Upper lobe of left lung (tissue), 6 donors: ENCODE data around the gene ANKS1A. TPM values are rescaled to one million over a fixed set of nuclear protein-coding genes. Genes with fewer than 3 reads are reported as not detected.

Experiments
- ATAC-seq, 2 donors: fragments of 200-7000 bp; cut with Tn5 transposase; one replicate each; pipeline ENCODE4 v1.9.1; 2022; ENCODE audit warnings: mild to moderate bottlenecking in 2 of 2, moderate library complexity in 2 of 2; ENCODE audit not compliant: low FRiP score in 2 of 2
- DNase-seq, 2 donors: peaks; one replicate each; pipeline ENCODE4 v3.0.0-alpha.2; 2019 to 2020
- H3K27ac ChIP-seq, 4 donors: fragments of 200-600 bp; sonication (generic); one replicate each; pipeline ENCODE4 v1.5.1; 2016 to 2019
- H3K27me3 ChIP-seq, 4 donors: fragments of 200-600 bp; sonication (generic); one replicate each; pipeline ENCODE4 v1.5.1; 2017 to 2019
- H3K36me3 ChIP-seq, 4 donors: fragments of 200-600 bp; sonication (generic); one replicate each; pipeline ENCODE4 v1.5.1; 2016 to 2019
- H3K4me1 ChIP-seq, 4 donors: fragments of 200-600 bp; sonication (generic); one replicate each; pipeline ENCODE4 v1.5.1; 2018 to 2019
- H3K4me3 ChIP-seq, 4 donors: fragments of 200-600 bp; sonication (generic); one replicate each; pipeline ENCODE4 v1.5.1; 2017 to 2019; ENCODE audit warnings: mild to moderate bottlenecking in 2 of 4, moderate library complexity in 1 of 4
- H3K9me3 ChIP-seq, 4 donors: fragments of 200-600 bp; sonication (generic); one replicate each; pipeline ENCODE4 v1.5.1; 2018 to 2019
- EP300 ChIP-seq, 4 donors: sonication (generic); formaldehyde crosslinking; IDR thresholded peaks; one replicate each; pipeline ENCODE4 v1.5.1; 2017; ENCODE audit warnings: antibody characterized with exemption in 4 of 4, control low read depth in 2 of 4
- POLR2A ChIP-seq, 4 donors: fragments of 450-650 bp; IDR thresholded peaks; one replicate each; pipeline ENCODE4 v1.5.1; 2016 to 2017; ENCODE audit warnings: antibody characterized with exemption in 4 of 4, mild to moderate bottlenecking in 2 of 4
- POLR2AphosphoS5 ChIP-seq, 2 donors: sonication (generic); formaldehyde crosslinking; IDR thresholded peaks; one replicate each; pipeline ENCODE4 v1.5.1; 2017; ENCODE audit warnings: antibody characterized with exemption in 2 of 2
- WGBS, 2 donors: methylation state at CpG; one replicate each; pipeline ENCODE4 v1.1.5; 2017 to 2018; 5-methylcytosine and 5-hydroxymethylcytosine counted together
- total RNA-seq, 6 donors: library from RNA; depleted of rRNA in 4 of 6; stranded (reverse); fragments of >200 nt in 4 of 6; gene quantifications; one replicate each; pipeline versions ENCODE4 v1.1.0 to v1.2.1, GENCODE V29; 2016 to 2021
- TF ChIP-seq, protein P1 (sequence below), 6 experiments: fragments of 450-650 bp in 4 of 6; fragments of 200-600 bp in 2 of 6; sonication (generic) in 2 of 6; IDR thresholded peaks; one replicate each; pipeline ENCODE4 v1.5.1; 2016 to 2019; ENCODE audit warnings: antibody characterized with exemption in 6 of 6
- donor health status: DM: no; HTN: no; CAD: no; lungs with moderate emphysema.
- donor health status: DM: no; HTN: yes; CAD: no; lungs with severe emphysema.

ANKS1A gene
- total RNA-seq, 6 donors from 2014 or later, result 47.2 to 85.3 (median 53.5) TPM

- Histone ChIP-seq H3K36me3 (no peaks in the 10 kb centered on the region), H3K9me3 (no peaks in the 10 kb centered on the region), H3K4me1 (peaks cover 29 to 55% (median 32%) of the 10 kb centered on the region in 4 donors), H3K4me3 (peak overlapping the region; percentile 87 to 94 (median 91)), H3K27ac (peak overlapping the region; percentile 86 to 93 (median 90)), H3K27me3 (no peaks in the 10 kb centered on the region)
- DNase-seq (no peak), ATAC-seq (no peak)
- TF ChIP-seq, protein P1, sequence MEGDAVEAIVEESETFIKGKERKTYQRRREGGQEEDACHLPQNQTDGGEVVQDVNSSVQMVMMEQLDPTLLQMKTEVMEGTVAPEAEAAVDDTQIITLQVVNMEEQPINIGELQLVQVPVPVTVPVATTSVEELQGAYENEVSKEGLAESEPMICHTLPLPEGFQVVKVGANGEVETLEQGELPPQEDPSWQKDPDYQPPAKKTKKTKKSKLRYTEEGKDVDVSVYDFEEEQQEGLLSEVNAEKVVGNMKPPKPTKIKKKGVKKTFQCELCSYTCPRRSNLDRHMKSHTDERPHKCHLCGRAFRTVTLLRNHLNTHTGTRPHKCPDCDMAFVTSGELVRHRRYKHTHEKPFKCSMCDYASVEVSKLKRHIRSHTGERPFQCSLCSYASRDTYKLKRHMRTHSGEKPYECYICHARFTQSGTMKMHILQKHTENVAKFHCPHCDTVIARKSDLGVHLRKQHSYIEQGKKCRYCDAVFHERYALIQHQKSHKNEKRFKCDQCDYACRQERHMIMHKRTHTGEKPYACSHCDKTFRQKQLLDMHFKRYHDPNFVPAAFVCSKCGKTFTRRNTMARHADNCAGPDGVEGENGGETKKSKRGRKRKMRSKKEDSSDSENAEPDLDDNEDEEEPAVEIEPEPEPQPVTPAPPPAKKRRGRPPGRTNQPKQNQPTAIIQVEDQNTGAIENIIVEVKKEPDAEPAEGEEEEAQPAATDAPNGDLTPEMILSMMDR (IDR thresholded peaks at IDR 0.05), result no peak
- no peak for TF ChIP-seq POLR2A (IDR thresholded peaks at IDR 0.05)
- TF ChIP-seq EP300 (IDR thresholded peaks at IDR 0.05), result no peak
- TF ChIP-seq POLR2AphosphoS5 (IDR thresholded peaks at IDR 0.05), result no peak
- WGBS, 2 donors, result 1 to 2% methylated on average over 5 of the region's 5 CpGs
These were observed 570 bp upstream of the ANKS1A start for GRCh38 chr6:34888514-34888856.

DNA sequence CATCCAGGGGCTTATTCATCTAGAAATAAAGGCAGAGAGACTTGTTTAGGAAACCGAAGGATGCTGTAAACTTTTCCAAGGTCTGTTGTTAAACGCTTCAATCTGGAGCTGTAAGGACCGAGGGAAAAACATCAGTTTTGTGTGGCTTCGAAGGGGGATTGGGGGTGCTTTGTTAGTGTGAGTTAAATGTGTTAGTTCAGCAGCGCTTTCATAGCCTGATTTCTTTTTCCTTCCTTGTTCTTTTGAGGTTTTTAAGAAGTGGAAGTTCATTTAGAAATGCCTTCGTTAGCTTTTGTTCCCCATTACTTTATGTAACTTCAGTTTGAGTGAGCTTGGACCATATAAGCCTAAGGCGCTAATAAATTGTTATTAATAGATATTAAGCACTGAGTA lies 1.5 kb downstream of the ANKS1A start:
- Histone ChIP-seq H3K27me3 (no peaks in the 10 kb centered on the region), H3K36me3 (no peaks in the 10 kb centered on the region), H3K27ac (peak overlapping the region; percentile 86 to 93 (median 90)), H3K4me1 (peaks cover 29 to 52% (median 32%) of the 10 kb centered on the region in 4 donors), H3K4me3 (peak overlapping the region; percentile 87 to 94 (median 91)), H3K9me3 (no peaks in the 10 kb centered on the region)
- 20 to 33% methylated on average over 7 of the region's 7 CpGs for WGBS, 2 donors
- ATAC-seq (no peak), DNase-seq (no peak)
- TF ChIP-seq POLR2A (IDR thresholded peaks at IDR 0.05) (no peak), EP300 (IDR thresholded peaks at IDR 0.05) (no peak), POLR2AphosphoS5 (IDR thresholded peaks at IDR 0.05) (no peak)
- TF ChIP-seq, protein P1 (IDR thresholded peaks at IDR 0.05), result no peak

DNA sequence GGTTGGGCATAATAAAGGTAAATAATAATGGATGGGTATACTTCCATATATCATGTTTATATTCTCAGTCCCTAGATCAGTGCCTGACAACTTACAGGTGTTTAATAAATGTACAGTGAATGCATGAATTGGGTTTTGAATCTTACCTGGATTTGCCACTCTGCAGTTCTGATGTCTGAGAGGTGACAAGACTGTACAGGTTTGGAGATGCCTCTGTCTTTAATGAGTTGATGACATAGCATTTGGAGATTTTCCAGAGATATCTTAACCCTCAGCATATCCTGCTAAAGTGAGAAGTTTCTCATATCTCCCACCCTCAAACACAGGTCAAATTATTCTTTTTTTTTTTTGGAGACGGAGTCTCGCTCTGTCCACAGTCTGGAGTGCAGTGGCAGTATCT lies 2.2 kb downstream of the ANKS1A start:
- no peaks in the 10 kb centered on the region for H3K27me3 ChIP-seq
- peaks cover 23 to 45% (median 30%) of the 10 kb centered on the region in 4 donors for H3K4me1 ChIP-seq
- no peaks in the 10 kb centered on the region for H3K9me3 ChIP-seq
- H3K4me3 ChIP-seq, result peak overlapping the region in 2 of 4 donors; percentile 87 to 92
- WGBS, 2 donors, result 95% methylated on average over 2 of the region's 2 CpGs
- H3K27ac ChIP-seq, result peak overlapping the region in 1 of 4 donors; percentile 91
- DNase-seq (no peak), ATAC-seq (no peak)
- TF ChIP-seq POLR2A (IDR thresholded peaks at IDR 0.05) (no peak), EP300 (IDR thresholded peaks at IDR 0.05) (no peak), POLR2AphosphoS5 (IDR thresholded peaks at IDR 0.05) (no peak)
- TF ChIP-seq, protein P1 (IDR thresholded peaks at IDR 0.05), result no peak
- H3K36me3 ChIP-seq, result no peaks in the 10 kb centered on the region

GRCh38 chr6:34894693-34895092 lies 5.6 kb downstream of the ANKS1A start:
- WGBS, 2 donors, result 68 to 86% methylated on average over 1 of the region's 1 CpG
- Histone ChIP-seq H3K27me3 (no peaks in the 10 kb centered on the region), H3K36me3 (no peaks in the 10 kb centered on the region), H3K9me3 (no peaks in the 10 kb centered on the region), H3K27ac (no peak overlapping the region), H3K4me3 (no peak overlapping the region), H3K4me1 (peaks cover 14 to 36% (median 20%) of the 10 kb centered on the region in 4 donors)
- no peak for TF ChIP-seq POLR2A (IDR thresholded peaks at IDR 0.05)
- TF ChIP-seq POLR2AphosphoS5 (IDR thresholded peaks at IDR 0.05), result no peak
- TF ChIP-seq, protein P1 (IDR thresholded peaks at IDR 0.05), result no peak
- no peak for TF ChIP-seq EP300 (IDR thresholded peaks at IDR 0.05)
- ATAC-seq, result no peak
- DNase-seq, result no peak

- Histone ChIP-seq H3K27me3 (no peaks in the 10 kb centered on the region), H3K4me1 (peaks cover 0 to 23% (median 5%) of the 10 kb centered on the region in 4 donors), H3K36me3 (no peaks in the 10 kb centered on the region), H3K27ac (no peak overlapping the region), H3K4me3 (no peak overlapping the region), H3K9me3 (no peaks in the 10 kb centered on the region)
- WGBS, 2 donors, result 71 to 92% methylated on average over 1 of the region's 1 CpG
- ATAC-seq (no peak), DNase-seq (no peak)
- TF ChIP-seq EP300 (IDR thresholded peaks at IDR 0.05) (no peak), POLR2A (IDR thresholded peaks at IDR 0.05) (no peak), POLR2AphosphoS5 (IDR thresholded peaks at IDR 0.05) (no peak)
- TF ChIP-seq, protein P1 (IDR thresholded peaks at IDR 0.05), result no peak
These were observed 8.1 kb downstream of the ANKS1A start for GRCh38 chr6:34897130-34897529.
